HG03280 (cell line): ENCODE measurements around the gene SEC14L5.

Source experiments
- ATAC-seq: cut with Tn5 transposase; IDR thresholded peaks from one replicate; pipeline ENCODE4 v1.9.1; 2021; ENCODE audit warnings: mild to moderate bottlenecking, moderate library complexity; ENCODE audit not compliant: unreplicated experiment

Gene SEC14L5

GRCh38 chr16:5062790-5063765 lies 104.9 kb downstream of the SEC14L5 start:
- no peak for ATAC-seq

- no peak for ATAC-seq
These were observed 106.8 kb downstream of the SEC14L5 start for GRCh38 chr16:5064915-5065314.

GRCh38 chr16:5065326-5065725 lies 107.2 kb downstream of the SEC14L5 start:
- ATAC-seq = no peak

- ATAC-seq = no peak
These were observed 107.7 kb downstream of the SEC14L5 start, which contains the start of gene C16orf89 for GRCh38 chr16:5065813-5066212. Gene C16orf89 (minus strand): TSS chr16:5065956. CDS start chr16:5065908, 48 bp downstream.

GRCh38 chr16:5066511-5066910 lies 108.4 kb downstream of the SEC14L5 start:
- no peak for ATAC-seq
